ENCODE results near the gene GAL3ST2.

GAL3ST2 gene

GRCh38 chr2:241733391-241734207 lies 43.0 kb upstream of the GAL3ST2 start:
- H3K4me3 ChIP-seq (ENCODE audit: low read depth, low read length) = peak overlapping the region; percentile 47
- DNase-seq (ENCODE audit: low read depth) = no peak
- no peak for TF ChIP-seq CTCF (IDR thresholded peaks at IDR 0.05; ENCODE audit: control insufficient read depth, extremely low read depth, insufficient read depth)

DNA sequence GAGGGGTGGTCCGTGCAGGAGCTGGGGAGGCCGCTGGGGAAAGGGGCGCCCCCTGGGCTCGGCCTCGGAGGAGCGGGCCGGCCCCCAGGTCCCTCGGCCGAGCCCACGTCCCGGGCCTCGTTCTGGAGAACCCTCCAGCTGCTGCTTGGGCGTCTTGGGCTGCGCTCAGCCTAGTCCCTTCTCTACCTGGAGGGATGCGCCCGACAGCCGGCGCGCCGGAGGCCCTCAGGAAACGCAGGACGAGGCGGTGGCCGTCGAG lies 42.5 kb upstream of the GAL3ST2 start:
- DNase-seq (ENCODE audit: low read depth) = no peak
- TF ChIP-seq CTCF (IDR thresholded peaks at IDR 0.05; ENCODE audit: control insufficient read depth, extremely low read depth, insufficient read depth) = no peak
- H3K4me3 ChIP-seq (ENCODE audit: low read depth, low read length) = peak overlapping the region; percentile 47

DNA sequence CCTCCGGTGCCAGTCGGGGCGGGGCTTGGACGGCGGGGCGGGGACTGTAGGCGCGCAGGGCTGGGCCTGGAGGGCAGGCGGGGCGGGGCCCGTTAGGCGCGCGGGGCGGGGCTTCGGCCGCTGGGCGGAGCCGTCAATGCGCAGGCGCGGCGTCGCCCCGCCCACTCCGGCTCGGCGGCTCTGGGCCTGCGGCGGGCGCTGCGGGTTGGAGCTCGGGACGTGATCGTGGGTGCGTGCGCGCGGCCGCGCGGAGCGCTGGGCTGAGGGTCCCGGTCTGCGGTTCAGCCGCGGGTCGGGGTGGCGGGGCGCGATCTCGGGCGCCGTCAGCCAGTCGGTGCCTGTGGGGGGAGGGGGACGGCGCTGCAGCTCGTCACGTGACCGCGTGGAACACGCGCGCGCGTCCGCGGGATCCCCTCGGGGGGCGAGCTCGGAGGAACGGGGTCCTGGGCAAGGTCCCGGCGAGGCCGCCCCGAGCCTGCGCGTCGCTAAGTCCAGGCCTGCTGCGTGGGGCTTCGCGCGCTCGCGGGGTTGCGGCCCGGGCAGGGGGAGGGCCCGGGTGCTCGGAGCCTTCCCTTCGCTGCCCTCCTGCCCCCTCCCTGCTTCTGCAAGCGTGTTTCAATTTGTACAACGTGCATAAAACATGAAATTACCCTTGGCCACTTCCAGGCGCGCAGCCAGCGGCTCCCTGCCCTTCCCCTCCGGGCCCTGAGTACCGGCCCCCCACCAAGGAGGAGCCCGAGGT lies 42.0 kb upstream of the GAL3ST2 start, which contains the start of gene D2HGDH:
Gene D2HGDH (plus strand): TSS at position 164 of the 742 bp plus-strand sequence. CDS start 595 bp downstream, outside the sequence.
- DNase-seq (ENCODE audit: low read depth) = no peak
- TF ChIP-seq CTCF (IDR thresholded peaks at IDR 0.05; ENCODE audit: control insufficient read depth, extremely low read depth, insufficient read depth) = no peak
- H3K4me3 ChIP-seq (ENCODE audit: low read depth, low read length) = peak within 1 kb of the TSS; percentile 74

GRCh38 chr2:241736111-241736510 lies 40.5 kb upstream of the GAL3ST2 start:
- H3K4me3 ChIP-seq (ENCODE audit: low read depth, low read length) = no peak overlapping the region
- TF ChIP-seq CTCF (IDR thresholded peaks at IDR 0.05; ENCODE audit: control insufficient read depth, extremely low read depth, insufficient read depth) = no peak
- no peak for DNase-seq (ENCODE audit: low read depth)

DNA sequence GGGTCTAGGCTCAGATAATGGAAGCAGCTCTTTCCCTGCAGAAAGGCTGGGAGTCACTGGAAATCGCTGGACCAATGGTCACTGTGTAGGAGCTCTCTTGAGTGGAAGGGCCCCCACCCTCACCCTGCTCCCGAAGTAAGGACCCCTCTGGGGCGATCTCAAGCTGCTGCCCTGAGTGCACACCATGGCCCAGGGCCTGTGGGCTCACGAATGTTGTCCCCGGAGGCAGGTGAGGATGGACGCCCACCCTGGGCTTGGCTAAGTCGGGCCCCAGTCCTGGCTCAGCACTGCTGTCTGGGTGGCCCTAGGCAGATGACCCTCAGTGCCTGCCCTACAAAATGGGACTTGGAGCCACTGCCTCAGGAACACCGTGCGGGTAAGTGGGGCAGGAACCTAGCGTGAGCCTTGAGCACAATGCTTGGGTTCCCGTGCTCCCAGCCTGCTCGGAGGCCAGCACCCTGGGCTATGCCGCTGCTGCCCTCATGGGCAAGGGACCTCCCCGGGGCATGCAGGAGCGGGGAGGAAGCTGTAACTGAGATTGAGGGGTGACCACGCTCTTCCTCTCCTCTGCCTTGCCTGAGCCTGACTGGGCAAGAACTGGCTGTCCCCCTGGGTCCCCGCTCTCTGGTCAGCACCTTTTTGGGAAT lies 38.5 kb upstream of the GAL3ST2 start:
- no peak for TF ChIP-seq CTCF (IDR thresholded peaks at IDR 0.05; ENCODE audit: control insufficient read depth, extremely low read depth, insufficient read depth)
- H3K4me3 ChIP-seq (ENCODE audit: low read depth, low read length) = no peak overlapping the region
- no peak for DNase-seq (ENCODE audit: low read depth)

- no peak for TF ChIP-seq CTCF (IDR thresholded peaks at IDR 0.05; ENCODE audit: control insufficient read depth, extremely low read depth, insufficient read depth)
- no peak for DNase-seq (ENCODE audit: low read depth)
- H3K4me3 ChIP-seq (ENCODE audit: low read depth, low read length) = no peak overlapping the region
Measured at GRCh38 chr2:241739177-241739576, 37.4 kb upstream of the GAL3ST2 start.
